Right lobe of liver (tissue), 4 donors: Measurements from ENCODE around the gene ZDHHC7.

Source experiments
- POLR2A ChIP-seq: fragments of 450-650 bp; IDR thresholded peaks from one replicate; pipeline ENCODE4 v1.6.1; 2017; ENCODE audit warnings: antibody characterized with exemption, mild to moderate bottlenecking
- TF ChIP-seq, protein P1 (sequence below), 4 donors: fragments of 200-600 bp in 3 of 4; fragments of 450-650 bp in 1 of 4; IDR thresholded peaks; one replicate each; pipeline versions ENCODE4 v1.5.1 to v1.8.0; 2016 to 2022; ENCODE audit warnings: antibody characterized with exemption in 4 of 4, mild to moderate bottlenecking in 2 of 4
- donor health status: DM: no; HTN: no; CAD: no.
- donor health status: DM: no; HTN: no; CAD: no.
- donor health status: DM: no; HTN: yes; CAD: no.

DNA sequence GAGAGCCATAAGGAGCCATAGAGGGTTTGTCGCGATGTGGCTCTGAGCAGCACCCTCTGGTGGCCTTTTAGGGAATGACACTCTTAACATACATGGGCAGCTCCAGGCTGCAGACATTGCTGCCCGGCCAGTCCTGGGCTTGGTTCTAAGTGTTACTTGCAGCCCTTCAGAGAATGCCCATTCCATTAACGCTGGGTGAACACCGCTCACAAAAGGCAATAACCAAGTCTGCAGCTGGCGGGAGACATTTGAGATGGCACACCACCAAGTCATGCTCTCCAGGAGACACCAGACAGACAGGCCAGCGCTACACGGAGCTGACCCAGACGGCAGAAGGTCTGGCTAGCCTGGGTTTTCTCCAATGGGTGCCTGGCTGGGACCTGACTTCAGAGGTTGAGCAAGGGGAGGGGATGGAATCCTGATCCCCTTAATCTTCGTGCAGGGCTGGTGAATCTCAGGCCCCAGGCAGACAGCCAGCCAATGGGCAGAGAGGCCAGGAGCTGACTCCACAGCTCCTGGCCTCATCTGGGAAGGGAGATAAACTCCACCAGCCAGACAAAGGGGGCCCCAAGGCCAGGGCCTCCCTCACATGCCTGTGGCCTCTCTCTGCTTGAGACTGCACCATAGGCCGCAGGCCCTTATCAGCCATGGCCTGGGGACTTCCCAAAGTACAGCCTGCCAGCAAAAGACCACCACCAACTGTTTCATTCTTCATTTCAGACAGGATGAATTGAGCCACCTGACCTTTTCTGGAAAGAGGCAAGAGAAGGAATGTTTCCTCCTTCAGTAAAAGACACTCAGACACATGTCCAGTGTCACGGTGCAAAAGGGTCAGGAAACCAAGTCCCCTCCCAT, 58.8 kb downstream of the ZDHHC7 start:
- TF ChIP-seq, protein P1, sequence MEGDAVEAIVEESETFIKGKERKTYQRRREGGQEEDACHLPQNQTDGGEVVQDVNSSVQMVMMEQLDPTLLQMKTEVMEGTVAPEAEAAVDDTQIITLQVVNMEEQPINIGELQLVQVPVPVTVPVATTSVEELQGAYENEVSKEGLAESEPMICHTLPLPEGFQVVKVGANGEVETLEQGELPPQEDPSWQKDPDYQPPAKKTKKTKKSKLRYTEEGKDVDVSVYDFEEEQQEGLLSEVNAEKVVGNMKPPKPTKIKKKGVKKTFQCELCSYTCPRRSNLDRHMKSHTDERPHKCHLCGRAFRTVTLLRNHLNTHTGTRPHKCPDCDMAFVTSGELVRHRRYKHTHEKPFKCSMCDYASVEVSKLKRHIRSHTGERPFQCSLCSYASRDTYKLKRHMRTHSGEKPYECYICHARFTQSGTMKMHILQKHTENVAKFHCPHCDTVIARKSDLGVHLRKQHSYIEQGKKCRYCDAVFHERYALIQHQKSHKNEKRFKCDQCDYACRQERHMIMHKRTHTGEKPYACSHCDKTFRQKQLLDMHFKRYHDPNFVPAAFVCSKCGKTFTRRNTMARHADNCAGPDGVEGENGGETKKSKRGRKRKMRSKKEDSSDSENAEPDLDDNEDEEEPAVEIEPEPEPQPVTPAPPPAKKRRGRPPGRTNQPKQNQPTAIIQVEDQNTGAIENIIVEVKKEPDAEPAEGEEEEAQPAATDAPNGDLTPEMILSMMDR (IDR thresholded peaks at IDR 0.05) = peak; percentile 92 to 94 (median 94)
- TF ChIP-seq POLR2A = no peak
